Measurements from ENCODE around the gene TECPR1.

The TECPR1 gene

GRCh38 chr7:98283887-98284222, 31.8 kb upstream of the TECPR1 start:
- no peak overlapping the region for H3K27ac ChIP-seq (ENCODE audit: low read depth, low read length)
- no peak for TF ChIP-seq CTCF (IDR thresholded peaks at IDR 0.05; ENCODE audit: low read depth, low read length, poor library complexity, severe bottlenecking)
- no peak for TF ChIP-seq EZH2phosphoT487 (IDR thresholded peaks at IDR 0.05; ENCODE audit: borderline replicate concordance, low read length)
- peaks cover 20% of the 10 kb centered on the region; the same call in 1 of the 2 replicates for H4K20me1 ChIP-seq (ENCODE audit: control insufficient read depth, insufficient read depth, low read depth, low read length)
- peaks cover 3% of the 10 kb centered on the region; the same call in 1 of the 2 replicates for H3F3A ChIP-seq (ENCODE audit: control insufficient read depth, insufficient read depth)
- no peaks in the 10 kb centered on the region for H3K79me2 ChIP-seq (ENCODE audit: control insufficient read depth, low read length)
- no peak overlapping the region for H3K4me2 ChIP-seq (ENCODE audit: low read length)
- no peaks in the 10 kb centered on the region; the same call in 1 of the 2 replicates for H3K36me3 ChIP-seq (ENCODE audit: control insufficient read depth, low read length)
- H3K27me3 ChIP-seq (ENCODE audit: control insufficient read depth, low read length), result peaks cover 9% of the 10 kb centered on the region
- H3K4me3 ChIP-seq (ENCODE audit: low read length), result no peak overlapping the region
- H3K9me2 ChIP-seq (replicated peaks; ENCODE audit: control insufficient read depth, low read length), result no peaks in the 10 kb centered on the region
- peaks cover 20% of the 10 kb centered on the region for H3K4me1 ChIP-seq (ENCODE audit: control insufficient read depth, low read length)
- no peaks in the 10 kb centered on the region for H3K9me3 ChIP-seq (ENCODE audit: control insufficient read depth, insufficient read depth, low read length)

DNA sequence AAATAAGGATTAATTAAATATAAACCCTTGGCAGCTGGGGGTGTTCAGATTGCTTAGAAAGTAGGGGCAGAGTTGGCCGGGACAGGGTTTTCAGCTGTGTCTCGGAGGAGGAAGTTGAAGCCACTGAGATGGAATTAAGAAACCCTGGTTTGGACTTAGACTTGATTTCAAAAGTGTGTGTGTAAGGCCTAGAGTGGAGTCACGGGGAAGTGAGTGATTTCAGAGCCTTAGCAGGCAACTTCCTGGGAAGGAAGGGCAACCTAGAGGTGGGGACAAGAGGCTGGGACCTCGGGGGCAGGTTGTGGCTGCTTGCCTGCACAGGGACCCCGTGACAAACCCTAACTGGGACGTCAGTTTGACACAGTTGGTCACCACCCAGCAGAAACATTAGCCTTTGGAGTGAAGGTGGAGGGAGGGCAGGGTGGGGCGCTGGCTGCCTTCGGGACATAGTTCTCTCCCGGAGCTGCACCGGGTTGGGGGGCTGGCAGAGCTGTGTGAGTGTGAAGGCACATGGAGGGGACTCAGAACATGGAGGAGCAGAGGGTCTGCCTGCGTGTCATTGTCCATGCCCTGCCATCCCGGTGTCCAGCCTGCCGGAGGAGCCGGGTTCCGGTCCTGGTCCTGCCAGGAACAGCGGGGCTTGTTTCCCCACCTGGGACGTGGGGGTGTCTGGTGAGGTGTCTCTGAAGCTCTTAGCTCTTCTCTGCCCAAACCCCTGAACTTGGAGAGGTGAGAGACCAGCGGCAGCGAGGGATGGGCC, 31.3 kb upstream of the TECPR1 start:
- H3K4me1 ChIP-seq (ENCODE audit: control insufficient read depth, low read length), result peaks cover 20% of the 10 kb centered on the region
- no peak overlapping the region for H3K27ac ChIP-seq (ENCODE audit: low read depth, low read length)
- no peaks in the 10 kb centered on the region for H3K9me2 ChIP-seq (replicated peaks; ENCODE audit: control insufficient read depth, low read length)
- peaks cover 9% of the 10 kb centered on the region for H3K27me3 ChIP-seq (ENCODE audit: control insufficient read depth, low read length)
- peaks cover 20% of the 10 kb centered on the region; the same call in 1 of the 2 replicates for H4K20me1 ChIP-seq (ENCODE audit: control insufficient read depth, insufficient read depth, low read depth, low read length)
- TF ChIP-seq EZH2phosphoT487 (IDR thresholded peaks at IDR 0.05; ENCODE audit: borderline replicate concordance, low read length) (no peak), CTCF (IDR thresholded peaks at IDR 0.05; ENCODE audit: low read depth, low read length, poor library complexity, severe bottlenecking) (no peak)
- peaks cover 3% of the 10 kb centered on the region; the same call in 1 of the 2 replicates for H3F3A ChIP-seq (ENCODE audit: control insufficient read depth, insufficient read depth)
- H3K9me3 ChIP-seq (ENCODE audit: control insufficient read depth, insufficient read depth, low read length), result no peaks in the 10 kb centered on the region
- no peaks in the 10 kb centered on the region; the same call in 1 of the 2 replicates for H3K36me3 ChIP-seq (ENCODE audit: control insufficient read depth, low read length)
- H3K79me2 ChIP-seq (ENCODE audit: control insufficient read depth, low read length), result no peaks in the 10 kb centered on the region
- no peak overlapping the region for H3K4me3 ChIP-seq (ENCODE audit: low read length)
- peak overlapping the region; percentile 92; the same call in 1 of the 2 replicates for H3K4me2 ChIP-seq (ENCODE audit: low read length)

GRCh38 chr7:98282703-98283102, 30.7 kb upstream of the TECPR1 start:
- peak overlapping the region; percentile 83 for H3K4me3 ChIP-seq (ENCODE audit: low read length)

More at GRCh38 chr7:98282703-98283102, 30.7 kb upstream of the TECPR1 start:
- Histone ChIP-seq H3K79me2 (ENCODE audit: control insufficient read depth, low read length) (no peaks in the 10 kb centered on the region), H3K4me2 (ENCODE audit: low read length) (peak overlapping the region; percentile 92), H3F3A (ENCODE audit: control insufficient read depth, insufficient read depth) (peaks cover 3% of the 10 kb centered on the region; the same call in 1 of the 2 replicates), H3K36me3 (ENCODE audit: control insufficient read depth, low read length) (no peaks in the 10 kb centered on the region; the same call in 1 of the 2 replicates), H3K4me1 (ENCODE audit: control insufficient read depth, low read length) (peaks cover 20% of the 10 kb centered on the region), H3K27me3 (ENCODE audit: control insufficient read depth, low read length) (peaks cover 9% of the 10 kb centered on the region), H3K9me2 (replicated peaks; ENCODE audit: control insufficient read depth, low read length) (no peaks in the 10 kb centered on the region), H4K20me1 (ENCODE audit: control insufficient read depth, insufficient read depth, low read depth, low read length) (peaks cover 20% of the 10 kb centered on the region; the same call in 1 of the 2 replicates), H3K9me3 (ENCODE audit: control insufficient read depth, insufficient read depth, low read length) (no peaks in the 10 kb centered on the region), H3K27ac (ENCODE audit: low read depth, low read length) (no peak overlapping the region)
- TF ChIP-seq EZH2phosphoT487 (IDR thresholded peaks at IDR 0.05; ENCODE audit: borderline replicate concordance, low read length), result no peak
- TF ChIP-seq CTCF (IDR thresholded peaks at IDR 0.05; ENCODE audit: low read depth, low read length, poor library complexity, severe bottlenecking), result no peak
